ENCODE measurements around the gene ARL3. TPM values are rescaled to one million over a fixed set of nuclear protein-coding genes. Genes with fewer than 3 reads are reported as not detected.

ARL3 gene
- total and polyA plus RNA-seq, 2 of the 4 experiments (the other 2 are of a cell fraction), result 5.0 to 14.3 TPM

- Histone ChIP-seq H3K9me1 (ENCODE audit: insufficient read depth, low read length) (peaks cover 12% of the 10 kb centered on the region; the same call in 1 of the 2 replicates), H3K14ac (replicated peaks; ENCODE audit: low read depth, low read length) (no peak overlapping the region), H2AFZ (replicated peaks; ENCODE audit: low read length, poor library complexity) (no peak overlapping the region), H2BK120ac (ENCODE audit: low read depth, low read length) (no peak overlapping the region), H3K27me3 (ENCODE audit: control insufficient read depth, insufficient read depth, low read length) (no peaks in the 10 kb centered on the region), H3K36me3 (ENCODE audit: control insufficient read depth, insufficient read depth, low read length) (peaks cover 9% of the 10 kb centered on the region), H3K23ac (ENCODE audit: low read depth, low read length) (no peak overlapping the region), H2BK20ac (ENCODE audit: low read depth, low read length) (no peak overlapping the region), H3K4me2 (ENCODE audit: low read depth, low read length) (no peak overlapping the region), H2BK5ac (ENCODE audit: low read depth, low read length, poor library complexity, severe bottlenecking) (no peak overlapping the region), H4K91ac (ENCODE audit: insufficient read depth, low read depth, low read length) (no peak overlapping the region), H4K8ac (ENCODE audit: low read depth in 2 of 2, low read length in 2 of 2) (no peak overlapping the region), H3K27ac (ENCODE audit: insufficient read depth, low read length) (no peak overlapping the region), H3K4me3 (ENCODE audit: insufficient read depth, low read depth, low read length) (no peak overlapping the region), H3K9me3 (ENCODE audit: control insufficient read depth, insufficient read depth, low read length) (no peaks in the 10 kb centered on the region), H4K20me1 (ENCODE audit: insufficient read depth, low read length) (no peaks in the 10 kb centered on the region; the same call in 1 of the 2 replicates), H3K4ac (ENCODE audit: low read depth, low read length) (no peak overlapping the region), H2BK15ac (ENCODE audit: low read depth, low read length) (no peak overlapping the region), H4K5ac (ENCODE audit: low read depth, low read length) (no peak overlapping the region), H3K18ac (ENCODE audit: low read depth, low read length) (no peak overlapping the region), H2AK9ac (replicated peaks; ENCODE audit: low read depth, low read length, poor library complexity) (no peak overlapping the region), H3K56ac (ENCODE audit: extremely low read depth, insufficient read depth, low read length) (no peak overlapping the region), H3K9ac (ENCODE audit: low read depth, low read length) (no peak overlapping the region), H3K79me1 (ENCODE audit: low read depth in 1 of 2, low read length in 2 of 2) (no peaks in the 10 kb centered on the region; a peak in 1 of 4 replicates), H3K4me1 (ENCODE audit: control insufficient read depth, insufficient read depth, low read length) (peaks cover 1% of the 10 kb centered on the region; the same call in 1 of the 2 replicates), H2AK5ac (ENCODE audit: low read depth, low read length) (no peak overlapping the region)
- in situ Hi-C loops (cut with MboI; ENCODE audit: low sequenced_read_pairs) (loop anchor here (5.0 to 10.0 kb wide), 2 partner anchors 101 to 333 kb away; no protein-coding TSS in a partner anchor), intact Hi-C loops (cut with micrococcal nuclease) (no loop called here), dilution Hi-C loops (cut with HindIII; ENCODE audit: low sequenced_read_pairs, unreplicated experiment) (no loop called here)
- DNase-seq (no peak), ATAC-seq (ENCODE audit: low read depth) (no peak)
- POLR2A ChIA-PET (ENCODE audit: unreplicated experiment), result no interaction called here
- no peak for TF ChIP-seq CHD1 (IDR thresholded peaks at IDR 0.05; ENCODE audit: low read depth, low read length)
- no peak for TF ChIP-seq POLR2A (IDR thresholded peaks at IDR 0.05; ENCODE audit: low read depth, low read length)
- TF ChIP-seq FOS (IDR thresholded peaks at IDR 0.05; ENCODE audit: low read depth, low read length), result no peak
- no peak for TF ChIP-seq NFE2L2 (IDR thresholded peaks at IDR 0.05; ENCODE audit: low read depth, low read length)
- TF ChIP-seq SMC3 (IDR thresholded peaks at IDR 0.05; ENCODE audit: low read depth, low read length), result no peak
- TF ChIP-seq RAD21 (IDR thresholded peaks at IDR 0.05; ENCODE audit: low read length), result no peak
- TF ChIP-seq RFX5 (IDR thresholded peaks at IDR 0.05; ENCODE audit: low read depth, low read length), result no peak
- no peak for TF ChIP-seq MAFK (IDR thresholded peaks at IDR 0.05; ENCODE audit: low read depth, low read length)
- no peak for TF ChIP-seq CTCF (conservative IDR thresholded peaks at IDR 0.05; ENCODE audit: low read depth, low read length)
- TF ChIP-seq RCOR1 (IDR thresholded peaks at IDR 0.05; ENCODE audit: insufficient replicate concordance, low read length), result no peak
- TF ChIP-seq BHLHE40 (IDR thresholded peaks at IDR 0.05; ENCODE audit: low read depth, low read length), result no peak
- no peak for TF ChIP-seq ELK1 (IDR thresholded peaks at IDR 0.05; ENCODE audit: borderline replicate concordance, low read depth, low read length)
- no peak for TF ChIP-seq USF2 (IDR thresholded peaks at IDR 0.05; ENCODE audit: low read depth, low read length)
- TF ChIP-seq MXI1 (IDR thresholded peaks at IDR 0.05; ENCODE audit: borderline replicate concordance, low read depth, low read length), result no peak
- TF ChIP-seq CEBPB (IDR thresholded peaks at IDR 0.05; ENCODE audit: low read depth, low read length), result no peak
- no peak for TF ChIP-seq MAZ (IDR thresholded peaks at IDR 0.05; ENCODE audit: borderline replicate concordance, low read depth, low read length)
- CTCF ChIA-PET, result interaction anchor here (0.6 to 0.7 kb wide), 2 partner anchors 18 to 52 kb away, joined by 3 to 4 read pairs; no protein-coding TSS in a partner anchor
- no TSS peak for BruUV-seq (replicated peaks)
- no CpG with 5 or more reads among the region's 5 CpGs for WGBS, 2 experiments (ENCODE audit: extremely low coverage in 2 of 2, insufficient read length in 1 of 2)
These were observed 17.1 kb upstream of the ARL3 start for GRCh38 chr10:102731222-102731800.

Data from IMR-90 (cell line).